GM12872 (cell line): Measurements from ENCODE around the gene TENM4.

Experiments
- CTCF ChIP-seq: IDR thresholded peaks from 3 replicates; pipeline ENCODE4 v1.5.1; 2011; ENCODE audit warnings: low read depth, mild to moderate bottlenecking, low read length, moderate library complexity; ENCODE audit not compliant: insufficient read depth

TENM4 gene

GRCh38 chr11:78938971-78939370 lies 501.9 kb downstream of the TENM4 start:
- TF ChIP-seq CTCF: no peak

- no peak for TF ChIP-seq CTCF
Observed at GRCh38 chr11:78938036-78938435, 502.8 kb downstream of the TENM4 start.

DNA sequence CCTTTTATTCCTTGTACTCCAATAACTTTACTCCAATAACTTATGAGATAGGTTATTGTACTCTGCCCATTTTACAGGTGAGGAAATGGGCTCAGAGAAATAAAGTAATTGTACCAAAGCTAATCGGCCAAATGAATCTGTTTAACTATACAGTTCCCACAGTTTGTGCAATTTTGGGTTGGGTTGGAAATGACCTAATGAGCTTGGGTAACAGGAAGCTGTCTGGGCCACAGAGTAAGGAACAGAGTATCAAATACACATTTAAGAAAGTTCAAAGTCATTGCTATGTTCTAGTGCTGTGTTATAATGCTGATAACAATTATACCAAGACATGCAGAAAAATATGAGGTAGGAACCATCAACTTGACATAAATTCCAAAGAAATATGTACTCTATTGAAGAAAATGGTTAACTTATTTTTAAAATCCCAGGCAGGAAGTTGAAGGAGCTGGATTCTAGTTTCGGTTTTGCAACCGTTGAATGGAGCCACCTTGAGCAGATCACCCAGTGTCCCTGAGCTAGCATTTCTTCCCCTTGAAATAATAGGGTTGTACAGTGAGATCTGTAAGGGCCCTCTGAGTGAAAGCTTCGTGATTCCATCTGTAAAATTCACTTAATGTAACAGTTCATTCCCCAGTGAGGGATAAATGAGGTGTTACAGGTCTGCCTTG lies 505.3 kb downstream of the TENM4 start:
- TF ChIP-seq CTCF: no peak

GRCh38 chr11:78933350-78933749 lies 507.5 kb downstream of the TENM4 start:
- TF ChIP-seq CTCF: no peak

- no peak for TF ChIP-seq CTCF
Observed at GRCh38 chr11:78932757-78933156, 508.1 kb downstream of the TENM4 start.

DNA sequence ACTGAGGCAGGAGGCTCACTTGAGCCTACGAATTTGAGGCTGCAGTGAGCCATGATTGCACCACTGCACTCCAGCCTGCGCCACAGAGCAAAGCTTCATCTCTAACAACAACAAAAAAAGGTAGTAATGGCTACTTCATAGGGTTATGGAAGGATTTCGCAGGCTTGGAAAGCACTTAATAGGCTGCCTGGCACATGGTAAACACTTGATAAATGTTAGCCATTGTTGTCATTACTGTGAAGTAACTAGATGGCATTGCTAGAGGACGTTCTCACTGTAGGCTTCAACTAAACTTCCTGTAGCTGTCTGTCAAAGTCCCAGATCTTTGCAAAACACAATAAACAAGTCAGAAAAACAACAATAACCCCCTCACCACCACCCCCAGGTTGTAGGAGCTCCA lies 508.9 kb downstream of the TENM4 start:
- no peak for TF ChIP-seq CTCF

- no peak for TF ChIP-seq CTCF
Observed at GRCh38 chr11:78930810-78931523, 509.9 kb downstream of the TENM4 start.
